Measurements from ENCODE around the gene TM4SF5. TPM values are rescaled to one million over a fixed set of nuclear protein-coding genes. Genes with fewer than 3 reads are reported as not detected.

The TM4SF5 gene
- polyA plus RNA-seq, 3 donors = not detected

GRCh38 chr17:4751932-4752331, 19.8 kb upstream of the TM4SF5 start:
- no peaks in the 10 kb centered on the region for H3K36me3 ChIP-seq (replicated peaks in 1 of 2; ENCODE audit: control insufficient read depth in 1 of 2, insufficient read depth in 2 of 2, low read length in 2 of 2)
- no peaks in the 10 kb centered on the region for H3K79me2 ChIP-seq (ENCODE audit: insufficient read depth, low read length)
- H3K4me3 Mint-ChIP-seq = peak overlapping the region in 1 of 2 donors; percentile 11
- no peak overlapping the region for H3K27ac ChIP-seq (ENCODE audit: low read depth in 1 of 2, low read length in 2 of 2)
- no peak overlapping the region for H3K27ac Mint-ChIP-seq
- no peak overlapping the region for H3K9ac ChIP-seq (ENCODE audit: insufficient read depth, low read length, poor library complexity, severe bottlenecking)
- H3K36me3 Mint-ChIP-seq = no peaks in the 10 kb centered on the region
- peaks cover 33 to 34% of the 10 kb centered on the region in 2 donors for H3K4me1 ChIP-seq (ENCODE audit: control insufficient read depth in 1 of 2, insufficient read depth in 2 of 2, low read length in 2 of 2)
- no peak for TF ChIP-seq CTCF (IDR thresholded peaks at IDR 0.05)
- no peaks in the 10 kb centered on the region for H3K9me3 ChIP-seq (replicated peaks in 1 of 2; ENCODE audit: control insufficient read depth in 1 of 2, insufficient read depth in 1 of 2, low read length in 2 of 2)
- no peaks in the 10 kb centered on the region for H3K9me3 Mint-ChIP-seq
- intact Hi-C loops (cut with micrococcal nuclease) = no loop called here
- no peak overlapping the region for H2AFZ ChIP-seq (ENCODE audit: insufficient read depth, low read depth, low read length, poor library complexity, severe bottlenecking)
- H3K4me1 Mint-ChIP-seq = peaks cover 40% of the 10 kb centered on the region
- H3K4me2 ChIP-seq (replicated peaks; ENCODE audit: extremely low read depth, low read length, poor library complexity, severe bottlenecking) = no peak overlapping the region
- no peak for DNase-seq
- H3K27me3 Mint-ChIP-seq (ENCODE audit: low read depth in 3 of 3) = peaks cover 20 to 49% (median 24%) of the 10 kb centered on the region in 3 donors
- no peaks in the 10 kb centered on the region for H4K20me1 ChIP-seq (ENCODE audit: insufficient read depth, low read length)
- peaks cover 5 to 9% of the 10 kb centered on the region in 2 donors for H3K27me3 ChIP-seq (ENCODE audit: control insufficient read depth in 2 of 2, insufficient read depth in 2 of 2, low read length in 2 of 2)
- 93% methylated on average over 2 of the region's 5 CpGs for WGBS (ENCODE audit: insufficient coverage)
- no peak overlapping the region for H3K4me3 ChIP-seq (replicated peaks in 1 of 3; ENCODE audit: low read depth in 2 of 3, low read length in 3 of 3)

- Histone ChIP-seq H4K20me1 (ENCODE audit: insufficient read depth, low read length) (no peaks in the 10 kb centered on the region), H3K9ac (ENCODE audit: insufficient read depth, low read length, poor library complexity, severe bottlenecking) (no peak overlapping the region)
Observed at GRCh38 chr17:4753392-4753791, 18.3 kb upstream of the TM4SF5 start.

More at GRCh38 chr17:4753392-4753791, 18.3 kb upstream of the TM4SF5 start:
- H3K36me3 Mint-ChIP-seq = no peaks in the 10 kb centered on the region
- DNase-seq = no peak
- peaks cover 26% of the 10 kb centered on the region for H3K4me1 Mint-ChIP-seq
- Histone ChIP-seq H3K4me1 (ENCODE audit: control insufficient read depth in 1 of 2, insufficient read depth in 2 of 2, low read length in 2 of 2) (peaks cover 19 to 20% of the 10 kb centered on the region in 2 donors), H2AFZ (ENCODE audit: insufficient read depth, low read depth, low read length, poor library complexity, severe bottlenecking) (no peak overlapping the region), H3K27me3 (ENCODE audit: control insufficient read depth in 2 of 2, insufficient read depth in 2 of 2, low read length in 2 of 2) (peaks cover 6 to 9% of the 10 kb centered on the region in 2 donors), H3K9me3 (replicated peaks in 1 of 2; ENCODE audit: control insufficient read depth in 1 of 2, insufficient read depth in 1 of 2, low read length in 2 of 2) (no peaks in the 10 kb centered on the region), H3K36me3 (replicated peaks in 1 of 2; ENCODE audit: control insufficient read depth in 1 of 2, insufficient read depth in 2 of 2, low read length in 2 of 2) (no peaks in the 10 kb centered on the region), H3K4me2 (replicated peaks; ENCODE audit: extremely low read depth, low read length, poor library complexity, severe bottlenecking) (no peak overlapping the region), H3K27ac (ENCODE audit: low read depth in 1 of 2, low read length in 2 of 2) (no peak overlapping the region), H3K79me2 (ENCODE audit: insufficient read depth, low read length) (no peaks in the 10 kb centered on the region), H3K4me3 (replicated peaks in 1 of 3; ENCODE audit: low read depth in 2 of 3, low read length in 3 of 3) (no peak overlapping the region)
- H3K27me3 Mint-ChIP-seq (ENCODE audit: low read depth in 3 of 3) = peaks cover 22 to 54% (median 25%) of the 10 kb centered on the region in 3 donors
- no peak overlapping the region for H3K4me3 Mint-ChIP-seq
- H3K9me3 Mint-ChIP-seq = no peaks in the 10 kb centered on the region
- no CpG with 5 or more reads among the region's 1 CpG for WGBS (ENCODE audit: insufficient coverage)
- intact Hi-C loops (cut with micrococcal nuclease) = no loop called here
- no peak overlapping the region for H3K27ac Mint-ChIP-seq
- no peak for TF ChIP-seq CTCF (IDR thresholded peaks at IDR 0.05)
